Stimulated activated CD8-positive, alpha-beta memory T cell treated with anti-CD3 and anti-CD28 coated beads, Interleukin-4, amount 100 ng/mL, for 4 hours (primary cell): Measurements from ENCODE around the gene PLSCR2.
"Not testable (repeated sequence)": the region's sequence is repeated elsewhere in the genome, so short reads cannot be mapped to it uniquely, and the experiment has no call there.

Experiments
- DNase-seq, 2 donors: peaks; one replicate each; pipeline ENCODE4 v3.0.0-alpha.2; 2020; ENCODE audit warnings: low read depth in 2 of 2, low spot score in 1 of 2

PLSCR2 gene

DNA sequence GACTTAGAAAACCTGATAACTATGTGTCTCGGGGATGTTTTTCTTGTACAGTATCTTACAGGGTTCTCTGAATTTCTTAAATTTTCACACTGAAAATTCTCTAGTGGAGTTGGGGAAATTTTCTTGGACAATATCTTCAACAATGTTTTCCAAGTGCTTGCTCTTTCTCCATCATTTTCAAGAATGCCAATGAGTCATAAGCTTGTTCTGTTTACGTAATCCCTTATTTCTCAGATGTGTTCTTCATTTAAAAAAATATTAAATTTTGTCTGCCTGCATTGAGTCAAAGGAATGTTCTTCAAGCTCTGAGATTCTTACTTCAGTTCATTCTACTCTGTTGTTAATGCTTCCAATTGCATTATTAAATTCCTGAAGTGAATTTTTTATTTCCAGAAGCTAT is 21.9 kb upstream of the PLSCR2 start:
- DNase-seq: no peak

DNA sequence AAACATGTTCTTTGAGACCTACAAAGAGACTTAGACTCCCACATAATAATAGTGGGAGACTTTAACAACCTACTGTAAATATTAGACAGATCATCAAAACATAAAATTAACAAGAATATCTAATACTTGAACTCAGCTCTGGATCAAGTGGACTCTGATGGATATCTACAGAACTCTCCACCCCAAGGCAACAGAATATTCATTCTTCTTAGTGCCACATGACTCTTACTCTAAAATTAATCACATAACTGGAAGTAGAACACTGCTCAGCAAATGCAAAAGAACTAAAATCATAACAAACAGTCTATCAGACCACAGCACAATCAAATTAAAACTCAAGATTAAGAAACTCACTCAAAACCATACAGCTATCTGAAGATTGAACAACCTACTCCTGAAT is 15.9 kb upstream of the PLSCR2 start:
- no peak for DNase-seq

GRCh38 chr3:146476094-146476740 is 6.9 kb upstream of the PLSCR2 start:
- no peak for DNase-seq

GRCh38 chr3:146474976-146475375 is 5.6 kb upstream of the PLSCR2 start:
- DNase-seq: not testable (repeated sequence)

- no peak for DNase-seq
Measured at GRCh38 chr3:146473726-146474125, 4.4 kb upstream of the PLSCR2 start.

DNA sequence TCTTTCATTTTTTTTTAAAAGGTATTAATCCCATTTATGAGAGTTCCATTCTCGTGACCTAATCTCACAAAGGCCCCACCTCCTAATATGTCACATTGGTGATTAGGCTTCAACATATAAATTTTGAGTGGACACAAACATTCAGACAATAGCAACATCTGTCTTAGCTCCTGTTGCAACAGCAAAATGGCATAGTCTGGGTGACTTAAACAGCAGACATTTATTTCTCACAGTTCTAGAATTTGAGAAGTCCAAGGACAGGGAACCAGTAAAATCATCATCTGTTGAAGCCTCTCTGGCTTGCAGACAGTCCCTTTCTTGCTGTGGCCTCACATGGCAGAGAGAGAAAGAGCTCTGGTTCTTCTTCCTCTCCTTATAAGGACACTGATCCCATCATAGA is 3.2 kb upstream of the PLSCR2 start:
- no peak for DNase-seq

DNA sequence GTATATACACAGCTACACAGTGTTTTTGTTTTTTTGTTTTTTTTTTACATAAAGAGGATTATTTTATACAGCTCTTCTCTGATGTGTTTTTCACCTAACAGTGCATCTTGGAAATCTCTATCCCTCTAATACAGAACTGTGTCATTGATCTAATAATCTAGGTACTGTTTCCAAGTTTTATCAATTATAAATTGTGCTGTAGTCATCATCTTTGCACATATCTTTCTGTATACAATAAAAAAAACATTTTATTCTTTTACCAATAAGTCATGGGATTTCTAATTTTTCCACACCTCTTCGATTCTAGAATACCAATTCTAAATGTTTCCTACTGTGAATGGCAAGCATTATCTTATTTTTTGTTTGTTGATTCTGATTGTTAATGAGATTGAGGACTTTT is 1.7 kb upstream of the PLSCR2 start:
- no peak for DNase-seq

DNA sequence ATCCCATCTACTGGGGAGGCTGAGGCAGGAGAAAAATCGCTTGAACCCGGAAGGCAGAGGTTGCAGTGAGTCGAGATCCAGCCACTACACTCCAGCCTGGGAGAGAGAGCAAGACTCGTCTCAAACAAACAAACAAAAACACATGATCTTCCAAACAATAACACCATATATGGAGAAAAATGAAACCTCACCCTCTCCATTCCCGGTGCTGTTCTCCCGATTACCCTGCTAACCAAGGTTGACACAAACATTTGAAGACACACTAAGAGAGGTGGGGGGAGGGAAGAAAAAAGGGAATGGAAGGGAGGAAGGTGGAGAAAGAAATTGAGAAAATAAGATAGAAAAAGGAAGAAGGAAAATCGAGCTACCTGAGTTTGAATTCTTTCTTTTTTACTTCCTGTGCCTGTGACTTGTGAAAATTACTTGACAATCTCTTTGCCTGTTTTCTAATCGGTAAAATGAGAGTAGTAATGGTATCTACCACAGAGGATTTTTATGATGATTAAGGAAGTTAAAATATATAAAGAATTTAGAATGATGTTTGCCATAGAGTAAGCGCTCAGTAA is 1.1 kb upstream of the PLSCR2 start:
- DNase-seq: no peak

- no peak for DNase-seq
Measured at GRCh38 chr3:146468671-146469149, 651 bp downstream of the PLSCR2 start.

GRCh38 chr3:146468234-146468633 is 1.1 kb downstream of the PLSCR2 start:
- DNase-seq: no peak

DNA sequence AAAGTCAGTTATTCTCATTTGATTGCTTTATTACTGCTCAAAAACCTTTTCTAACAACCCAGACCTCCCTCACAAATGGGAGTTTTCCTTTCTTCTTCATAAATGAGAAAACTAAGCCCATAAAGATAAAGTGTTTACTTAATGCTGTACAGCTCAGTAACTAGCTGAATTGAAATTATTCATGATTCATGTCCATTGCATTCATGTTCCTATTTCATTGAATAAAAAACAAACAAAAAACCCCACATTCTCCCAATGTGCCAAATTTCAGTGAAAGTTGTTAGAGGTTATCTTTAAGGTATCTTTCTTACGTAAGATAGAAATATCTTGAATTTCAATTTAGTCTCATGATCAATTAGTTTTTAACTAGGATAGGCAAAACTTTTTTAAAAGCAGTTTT is 2.8 kb downstream of the PLSCR2 start:
- DNase-seq: no peak

DNA sequence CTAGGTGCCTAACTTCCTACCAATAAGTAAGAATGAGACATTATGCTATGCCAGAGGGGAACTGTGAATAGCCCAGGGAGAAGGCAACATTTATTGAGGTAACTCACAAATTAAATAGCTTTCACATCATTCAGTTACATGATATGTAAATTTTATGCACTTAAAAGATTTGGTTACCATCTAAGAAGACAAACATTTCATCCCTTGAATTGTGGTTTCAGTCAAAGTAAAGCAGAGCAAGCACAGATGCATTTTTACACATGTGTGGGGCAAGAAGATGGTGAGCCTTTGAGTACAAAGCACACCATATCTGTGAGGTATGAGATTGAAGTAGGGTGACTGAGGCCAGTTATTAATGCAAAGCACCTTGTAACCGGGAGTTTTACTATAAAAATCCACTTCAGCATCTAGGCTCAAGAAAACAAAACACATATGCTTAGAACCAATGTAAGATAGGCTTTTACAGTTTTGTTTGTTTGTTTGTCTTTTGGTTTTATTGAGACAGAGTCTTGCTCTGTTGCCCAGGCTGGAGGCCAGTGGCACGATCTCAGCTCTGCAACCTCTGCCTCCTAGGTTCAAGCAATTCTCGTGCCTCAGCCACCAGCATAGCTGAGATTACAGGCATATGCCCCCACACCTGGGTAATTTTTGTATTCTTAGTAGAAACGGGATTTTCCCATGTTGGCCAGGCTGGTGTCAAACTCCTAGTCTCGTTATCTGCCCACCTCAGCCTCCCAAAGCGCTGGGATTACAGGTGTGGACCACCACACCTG is 3.5 kb downstream of the PLSCR2 start:
- DNase-seq: no peak

DNA sequence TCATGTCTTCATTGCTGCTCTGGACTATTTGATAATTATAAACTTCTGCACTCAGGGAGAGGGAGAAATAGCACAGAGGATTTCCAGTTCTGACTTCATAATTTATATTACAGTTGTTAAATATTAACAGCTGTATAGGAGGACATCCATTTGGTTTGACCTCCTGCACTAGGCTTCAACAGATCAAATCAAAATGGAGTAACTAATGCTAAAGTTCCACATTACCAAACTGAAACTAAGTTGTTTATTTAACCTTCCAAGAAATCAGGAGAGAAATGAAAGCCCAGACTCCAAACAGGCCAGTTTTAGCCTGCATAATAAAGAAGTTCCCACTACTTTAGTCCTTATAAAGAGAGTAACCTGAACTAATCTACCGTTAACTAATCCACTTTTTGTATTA is 4.6 kb downstream of the PLSCR2 start:
- DNase-seq: no peak

DNA sequence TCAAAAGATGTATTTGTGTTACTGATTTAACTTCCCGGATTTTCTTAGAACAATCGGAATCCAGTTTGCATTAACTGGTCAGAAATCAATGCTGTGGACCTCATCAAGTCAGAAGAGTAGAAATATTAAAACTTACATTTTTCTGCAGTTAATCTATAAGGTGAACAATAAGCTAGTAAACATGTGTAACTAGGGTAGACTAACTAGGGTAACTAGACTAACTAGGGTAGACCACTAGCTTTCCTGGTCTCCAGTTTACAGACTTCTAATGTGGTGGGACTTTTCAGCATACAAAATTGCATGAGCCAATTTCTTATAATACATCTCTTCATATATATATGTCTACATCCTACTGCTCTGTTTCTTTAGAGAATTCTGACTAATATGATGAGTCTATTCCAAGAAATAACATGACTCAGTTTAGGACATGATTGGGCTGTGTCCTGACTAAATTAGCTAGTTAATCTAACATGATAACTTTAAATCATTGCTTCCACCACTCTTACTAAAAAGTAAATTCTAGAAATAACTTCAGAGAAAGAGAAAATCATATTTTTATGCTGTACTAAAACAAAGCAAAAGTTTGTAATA is 5.3 kb downstream of the PLSCR2 start:
- no peak for DNase-seq

GRCh38 chr3:146454796-146455195 is 14.6 kb downstream of the PLSCR2 start:
- DNase-seq: no peak

GRCh38 chr3:146449613-146450012 is 19.7 kb downstream of the PLSCR2 start:
- no peak for DNase-seq

DNA sequence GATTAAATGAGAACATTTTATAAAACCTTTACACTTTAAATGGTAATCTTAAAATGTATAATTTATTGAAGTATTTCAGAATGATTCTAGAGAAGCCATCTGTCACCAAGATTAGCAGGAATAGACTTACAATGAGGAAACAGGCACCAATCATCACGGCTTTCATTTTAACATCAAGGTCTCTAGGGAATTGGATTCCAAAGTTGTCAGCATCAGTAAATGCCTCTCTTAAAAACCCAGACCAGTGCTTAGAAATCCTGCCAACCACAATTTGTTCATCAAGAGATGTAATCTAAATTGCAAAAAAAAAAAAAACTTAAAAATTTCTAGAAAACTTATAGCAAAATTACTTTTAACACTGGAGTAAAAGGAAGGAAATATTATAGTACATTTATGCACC is 20.3 kb downstream of the PLSCR2 start:
- DNase-seq: no peak

DNA sequence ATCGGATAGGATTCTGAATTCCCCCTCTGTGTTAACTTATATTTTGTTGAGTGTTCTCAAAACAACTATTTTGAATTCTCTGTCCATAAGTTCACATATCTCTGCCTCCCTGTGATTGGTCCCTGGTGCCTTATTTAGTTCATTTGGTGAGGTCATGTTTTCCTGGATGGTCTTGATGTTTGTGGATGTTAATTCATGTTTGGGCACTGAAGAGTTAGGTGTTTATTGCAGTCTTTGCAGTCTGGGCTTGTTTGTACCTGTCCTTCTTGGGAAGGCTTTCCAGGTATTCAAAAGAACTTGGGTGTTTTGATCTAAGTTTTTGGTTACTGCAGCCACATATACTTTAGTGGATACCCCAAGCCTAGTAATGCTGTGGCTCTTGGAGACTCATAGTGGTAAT is 23.3 kb downstream of the PLSCR2 start:
- DNase-seq: no peak

DNA sequence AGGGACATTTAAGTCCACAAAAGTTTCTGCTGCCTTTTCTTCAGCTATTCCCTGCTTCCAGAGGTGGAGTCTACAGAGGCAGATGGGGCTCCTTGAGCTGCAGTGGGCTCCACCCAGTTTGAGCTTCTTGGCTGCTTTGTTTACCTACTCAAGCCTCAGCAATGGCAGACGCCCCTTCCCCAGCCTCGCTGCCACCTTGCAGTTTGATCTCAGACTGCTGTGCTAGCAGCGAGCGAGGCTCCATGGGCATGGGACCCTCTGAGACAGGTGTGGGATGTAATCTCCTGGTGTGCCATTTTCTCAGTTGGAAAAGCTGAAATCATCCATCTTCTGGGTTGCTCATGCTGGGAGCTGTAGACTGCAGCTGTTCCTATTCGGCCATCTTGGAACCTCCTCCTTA is 29.1 kb downstream of the PLSCR2 start:
- DNase-seq: not testable (repeated sequence)

GRCh38 chr3:146432066-146432465 is 37.3 kb downstream of the PLSCR2 start:
- no peak for DNase-seq

DNA sequence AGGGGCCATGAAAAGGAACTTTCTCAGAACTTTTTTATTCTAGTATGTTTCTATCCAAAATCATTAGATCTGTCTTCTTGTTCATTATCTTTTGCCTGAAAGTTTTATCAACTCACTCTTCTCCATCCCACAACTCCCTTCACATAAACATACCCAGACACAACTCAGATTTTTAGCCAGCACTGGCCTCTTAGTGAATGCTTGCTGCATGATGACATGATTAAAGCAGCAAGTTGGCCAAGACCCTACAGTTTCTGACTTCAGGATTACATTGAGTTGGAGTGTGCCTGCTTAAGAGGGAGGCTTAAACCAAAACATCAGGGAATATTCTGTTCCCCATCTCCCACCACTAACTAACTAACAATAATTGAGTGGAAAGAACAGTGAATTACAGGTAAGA is 38.1 kb downstream of the PLSCR2 start:
- DNase-seq: no peak

DNA sequence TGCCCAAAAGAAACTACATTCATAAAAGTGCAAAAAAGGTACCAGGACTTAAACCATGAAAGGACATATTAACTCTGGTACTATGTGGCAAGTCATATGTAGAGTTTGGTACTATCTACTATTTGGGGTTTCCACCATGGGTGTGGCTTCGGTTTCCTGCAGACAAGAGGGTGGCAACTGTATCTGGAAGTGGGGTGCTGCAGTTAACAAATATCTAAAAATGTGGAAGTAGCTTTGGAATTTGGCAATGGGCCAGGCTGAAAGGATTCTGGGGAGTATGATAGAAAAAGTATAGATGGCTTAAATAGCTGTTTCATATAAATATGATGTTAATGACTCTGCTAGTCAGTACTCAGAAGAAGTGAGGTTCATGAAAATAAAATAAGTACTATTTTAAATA is 44.0 kb downstream of the PLSCR2 start:
- no peak for DNase-seq
